Lower leg skin (tissue), 4 donors: Measurements from ENCODE around the gene RPS16. TPM values are rescaled to one million over a fixed set of nuclear protein-coding genes. Genes with fewer than 3 reads are reported as not detected.

ENCODE experiments used
- DNase-seq, 2 donors: peaks; one replicate each; pipeline ENCODE4 v3.0.0-alpha.2; 2019; ENCODE audit warnings: low spot score in 2 of 2
- H3K4me3 ChIP-seq: fragments of 200-600 bp; sonication (generic); 2 replicates; pipeline ENCODE4 v1.5.1; 2017; ENCODE audit warnings: mild to moderate bottlenecking, low read depth; ENCODE audit not compliant: poor library complexity, severe bottlenecking
- POLR2A ChIP-seq, 2 donors: fragments of 450-650 bp; IDR thresholded peaks; one replicate each; pipeline ENCODE4 v1.6.1; 2016 to 2017; ENCODE audit warnings: antibody characterized with exemption in 2 of 2, mild to moderate bottlenecking in 1 of 2, moderate library complexity in 1 of 2
- WGBS, 2 donors: methylation state at CpG; one replicate each; pipeline ENCODE4 v1.1.5; 2018; 5-methylcytosine and 5-hydroxymethylcytosine counted together
- intact Hi-C: fragments of 100-400 bp; cut with DNase I; formaldehyde crosslinking; loops from one replicate; pipeline ENCODE4 v1.15.0; 2023; ENCODE audit warnings: low total_unique reads
- total RNA-seq, 4 donors: library from RNA; depleted of rRNA; stranded (reverse); fragments of >200 nt; gene quantifications; one replicate each; pipeline ENCODE4 v1.1.0, GENCODE V29; 2016
- TF ChIP-seq, protein P1 (sequence below), 3 donors: fragments of 450-650 bp; IDR thresholded peaks; one replicate each; pipeline ENCODE4 v1.5.1; 2016; ENCODE audit warnings: antibody characterized with exemption in 3 of 3, mild to moderate bottlenecking in 3 of 3, moderate library complexity in 2 of 3

RPS16 gene
- total RNA-seq, 4 donors from 2014 or later: 1,726 to 3,026 (median 2,088) TPM

DNA sequence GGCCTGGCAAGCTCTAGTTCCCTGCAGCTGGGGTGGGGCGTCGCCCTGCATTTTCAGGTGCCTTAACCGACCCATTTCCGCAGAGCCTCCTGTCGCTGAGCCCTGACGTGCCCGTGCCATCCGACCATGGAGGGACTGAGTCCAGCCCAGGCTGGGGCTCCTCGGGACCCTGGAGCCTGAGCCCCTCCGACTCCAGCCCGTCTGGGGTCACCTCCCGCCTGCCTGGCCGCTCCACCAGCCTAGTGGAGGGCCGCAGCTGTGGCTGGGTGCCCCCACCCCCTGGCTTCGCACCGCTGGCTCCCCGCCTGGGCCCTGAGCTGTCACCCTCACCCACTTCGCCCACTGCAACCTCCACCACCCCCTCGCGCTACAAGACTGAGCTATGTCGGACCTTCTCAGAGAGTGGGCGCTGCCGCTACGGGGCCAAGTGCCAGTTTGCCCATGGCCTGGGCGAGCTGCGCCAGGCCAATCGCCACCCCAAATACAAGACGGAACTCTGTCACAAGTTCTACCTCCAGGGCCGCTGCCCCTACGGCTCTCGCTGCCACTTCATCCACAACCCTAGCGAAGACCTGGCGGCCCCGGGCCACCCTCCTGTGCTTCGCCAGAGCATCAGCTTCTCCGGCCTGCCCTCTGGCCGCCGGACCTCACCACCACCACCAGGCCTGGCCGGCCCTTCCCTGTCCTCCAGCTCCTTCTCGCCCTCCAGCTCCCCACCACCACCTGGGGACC is 27.9 kb downstream of the RPS16 start:
- H3K4me3 ChIP-seq: peak overlapping the region; percentile 99
- intact Hi-C loops: no loop called here
- peak; percentile 71 to 94 for DNase-seq
- TF ChIP-seq, protein P1, sequence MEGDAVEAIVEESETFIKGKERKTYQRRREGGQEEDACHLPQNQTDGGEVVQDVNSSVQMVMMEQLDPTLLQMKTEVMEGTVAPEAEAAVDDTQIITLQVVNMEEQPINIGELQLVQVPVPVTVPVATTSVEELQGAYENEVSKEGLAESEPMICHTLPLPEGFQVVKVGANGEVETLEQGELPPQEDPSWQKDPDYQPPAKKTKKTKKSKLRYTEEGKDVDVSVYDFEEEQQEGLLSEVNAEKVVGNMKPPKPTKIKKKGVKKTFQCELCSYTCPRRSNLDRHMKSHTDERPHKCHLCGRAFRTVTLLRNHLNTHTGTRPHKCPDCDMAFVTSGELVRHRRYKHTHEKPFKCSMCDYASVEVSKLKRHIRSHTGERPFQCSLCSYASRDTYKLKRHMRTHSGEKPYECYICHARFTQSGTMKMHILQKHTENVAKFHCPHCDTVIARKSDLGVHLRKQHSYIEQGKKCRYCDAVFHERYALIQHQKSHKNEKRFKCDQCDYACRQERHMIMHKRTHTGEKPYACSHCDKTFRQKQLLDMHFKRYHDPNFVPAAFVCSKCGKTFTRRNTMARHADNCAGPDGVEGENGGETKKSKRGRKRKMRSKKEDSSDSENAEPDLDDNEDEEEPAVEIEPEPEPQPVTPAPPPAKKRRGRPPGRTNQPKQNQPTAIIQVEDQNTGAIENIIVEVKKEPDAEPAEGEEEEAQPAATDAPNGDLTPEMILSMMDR (IDR thresholded peaks at IDR 0.05): no peak
- no peak for TF ChIP-seq POLR2A (IDR thresholded peaks at IDR 0.05)
- WGBS, 2 donors: 2 to 7% methylated on average over 22 to 29 of the region's 40 CpGs

GRCh38 chr19:39407410-39407659 is 28.4 kb downstream of the RPS16 start:
- no peak for DNase-seq
- TF ChIP-seq POLR2A (IDR thresholded peaks at IDR 0.05): no peak
- TF ChIP-seq, protein P1 (IDR thresholded peaks at IDR 0.05): no peak
- intact Hi-C loops: no loop called here
- WGBS, 2 donors: 0% methylated on average over 11 to 14 of the region's 14 CpGs
- H3K4me3 ChIP-seq: peak overlapping the region; percentile 99

DNA sequence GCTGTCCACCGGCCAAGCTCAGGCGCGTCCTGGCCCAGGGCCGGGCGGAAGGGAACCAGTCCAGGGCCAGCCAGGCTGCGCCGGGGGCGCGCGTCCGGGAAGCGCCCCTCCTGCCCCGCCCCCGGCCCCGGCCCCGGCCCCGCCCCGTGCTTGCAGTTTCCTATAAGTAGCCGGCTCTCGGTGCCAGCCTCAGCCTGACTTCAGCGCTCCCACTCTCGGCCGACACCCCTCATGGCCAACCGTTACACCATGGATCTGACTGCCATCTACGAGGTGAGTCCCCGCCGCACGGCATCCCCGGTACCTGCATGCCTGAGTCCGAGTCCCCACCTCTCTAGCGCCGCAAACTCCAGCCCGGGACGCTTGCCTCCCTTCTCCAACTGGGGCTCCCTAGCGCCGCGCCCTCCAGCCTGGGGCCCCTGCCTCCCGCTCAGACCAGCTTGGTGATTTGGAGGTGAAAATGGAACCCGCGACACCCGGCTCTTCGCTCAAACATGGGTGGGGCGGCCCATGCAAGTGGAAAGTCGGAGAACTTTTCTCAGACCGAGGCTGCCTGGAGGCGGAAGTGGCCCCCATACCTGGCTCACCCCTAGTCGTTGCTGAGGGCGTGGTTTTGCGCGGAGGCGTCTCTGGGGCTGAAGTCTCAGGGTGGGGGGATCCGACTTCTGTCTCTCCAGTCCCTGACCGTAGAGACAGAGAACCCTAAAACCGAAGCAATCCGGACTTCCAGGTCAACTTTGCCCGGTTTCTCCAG is 28.9 kb downstream of the RPS16 start, which contains the start of gene ZFP36:
ZFP36 (plus strand) TSS at position 192 of the 754 bp plus-strand sequence; CDS start at position 250, 58 bp downstream.
- peak within 1 kb of the TSS; percentile 99 for H3K4me3 ChIP-seq
- intact Hi-C loops: no loop called here
- DNase-seq: peak; percentile 91 to 99
- 0% methylated on average over 16 to 49 of the region's 56 CpGs for WGBS, 2 donors
- TF ChIP-seq, protein P1 (IDR thresholded peaks at IDR 0.05): no peak
- TF ChIP-seq POLR2A (IDR thresholded peaks at IDR 0.05): peak in 1 of 2 donors; percentile 99

GRCh38 chr19:39405958-39406655 is 29.6 kb downstream of the RPS16 start:
- WGBS, 2 donors: 9 to 10% methylated on average over 17 to 22 of the region's 22 CpGs
- H3K4me3 ChIP-seq: peak overlapping the region; percentile 13
- intact Hi-C loops: no loop called here
- DNase-seq: peak in 1 of 2 donors; percentile 97
- TF ChIP-seq, protein P1 (IDR thresholded peaks at IDR 0.05): no peak
- no peak for TF ChIP-seq POLR2A (IDR thresholded peaks at IDR 0.05)

GRCh38 chr19:39405261-39405957 is 30.3 kb downstream of the RPS16 start:
- 70 to 72% methylated on average over 17 of the region's 17 CpGs for WGBS, 2 donors
- intact Hi-C loops: no loop called here
- DNase-seq: no peak
- TF ChIP-seq POLR2A (IDR thresholded peaks at IDR 0.05): no peak
- TF ChIP-seq, protein P1 (IDR thresholded peaks at IDR 0.05): no peak
- H3K4me3 ChIP-seq: no peak overlapping the region
